CD8-positive, alpha-beta memory T cell (primary cell): ENCODE results near the gene GRIN3B. TPM values are rescaled to one million over a fixed set of nuclear protein-coding genes. Genes with fewer than 3 reads are reported as not detected.

Source experiments
- CTCF ChIA-PET: fragments of 350-600 bp; sonication (Branson Sonifier 250); formaldehyde crosslinking; loops from one replicate; lab custom pipeline; 2021; ENCODE audit warnings: antibody characterized with exemption; lab: Charles Lee
- POLR2A ChIA-PET: fragments of 350-600 bp; sonication (Branson Sonifier 250); formaldehyde crosslinking; loops from one replicate; lab custom pipeline; 2021; ENCODE audit warnings: antibody characterized with exemption; lab: Charles Lee
- DNase-seq, 5 donors: peaks; one replicate each; pipeline versions ENCODE4 v3.0.0 to v3.0.0-alpha.2; 2020 to 2022; ENCODE audit warnings: mixed read lengths in 1 of 5
- H3K27ac ChIP-seq: one replicate; pipeline ENCODE4 v1.7.0; 2013; ENCODE audit warnings: low read depth, mild to moderate bottlenecking, low read length, moderate library complexity
- H3K27me3 ChIP-seq: 2 replicates; pipeline ENCODE4 v1.7.0; 2013; ENCODE audit warnings: low read length, mild to moderate bottlenecking; ENCODE audit not compliant: insufficient read depth, poor library complexity, severe bottlenecking
- H3K36me3 ChIP-seq: 2 replicates; pipeline ENCODE4 v1.7.0; 2013; ENCODE audit warnings: mild to moderate bottlenecking, low read length, moderate library complexity; ENCODE audit not compliant: insufficient read depth
- H3K4me1 ChIP-seq: 2 replicates; pipeline ENCODE4 v1.7.0; 2013; ENCODE audit warnings: mild to moderate bottlenecking, low read length, moderate library complexity; ENCODE audit not compliant: insufficient read depth
- H3K4me3 ChIP-seq: 2 replicates; pipeline ENCODE4 v1.7.0; 2013; ENCODE audit warnings: mild to moderate bottlenecking, low read length
- H3K9me3 ChIP-seq: 2 replicates; pipeline ENCODE4 v1.7.0; 2013; ENCODE audit warnings: mild to moderate bottlenecking, low read length
- H3K27ac Mint-ChIP-seq, 8 donors: one replicate each; pipeline ENCODE4 v1.8.0; 2020 to 2021; ENCODE audit warnings: mixed read lengths in 8 of 8, mild to moderate bottlenecking in 6 of 8, inconsistent platforms in 3 of 8, moderate library complexity in 3 of 8
- H3K27me3 Mint-ChIP-seq, 2 donors: one replicate each; pipeline ENCODE4 v1.8.0; 2020 to 2021; ENCODE audit warnings: mixed read lengths in 2 of 2, mild to moderate bottlenecking in 1 of 2, moderate library complexity in 1 of 2
- H3K36me3 Mint-ChIP-seq, 3 donors: one replicate each; pipeline ENCODE4 v1.8.0; 2020 to 2021; ENCODE audit warnings: mixed read lengths in 3 of 3, inconsistent platforms in 1 of 3, mild to moderate bottlenecking in 1 of 3
- H3K4me1 Mint-ChIP-seq, 3 donors: one replicate each; pipeline ENCODE4 v1.8.0; 2020 to 2021; ENCODE audit warnings: mixed read lengths in 3 of 3, inconsistent platforms in 1 of 3, mild to moderate bottlenecking in 1 of 3
- H3K4me3 Mint-ChIP-seq, 7 donors: one replicate each; pipeline ENCODE4 v1.8.0; 2020 to 2021; ENCODE audit warnings: mixed read lengths in 7 of 7, mild to moderate bottlenecking in 6 of 7, moderate library complexity in 4 of 7, inconsistent platforms in 2 of 7
- H3K9me3 Mint-ChIP-seq, 5 donors: one replicate each; pipeline ENCODE4 v1.8.0; 2020 to 2022; ENCODE audit warnings: mixed read lengths in 5 of 5, mild to moderate bottlenecking in 3 of 5, moderate library complexity in 2 of 5, inconsistent platforms in 1 of 5
- polyA plus RNA-seq: library from polyadenylated mRNA; unstranded; fragments of 300-500 nt; fragmentation: Illumina TruSeq; gene quantifications from one replicate; pipeline ENCODE4 v1.2.3, GENCODE V29; 2021
- total RNA-seq, 2 experiments: library from RNA; stranded (reverse); gene quantifications; one replicate each; pipeline ENCODE4 v1.2.3, GENCODE V29; 2021

GRIN3B gene
- total and polyA plus RNA-seq, 3 experiments from 2014 or later, result not detected

DNA sequence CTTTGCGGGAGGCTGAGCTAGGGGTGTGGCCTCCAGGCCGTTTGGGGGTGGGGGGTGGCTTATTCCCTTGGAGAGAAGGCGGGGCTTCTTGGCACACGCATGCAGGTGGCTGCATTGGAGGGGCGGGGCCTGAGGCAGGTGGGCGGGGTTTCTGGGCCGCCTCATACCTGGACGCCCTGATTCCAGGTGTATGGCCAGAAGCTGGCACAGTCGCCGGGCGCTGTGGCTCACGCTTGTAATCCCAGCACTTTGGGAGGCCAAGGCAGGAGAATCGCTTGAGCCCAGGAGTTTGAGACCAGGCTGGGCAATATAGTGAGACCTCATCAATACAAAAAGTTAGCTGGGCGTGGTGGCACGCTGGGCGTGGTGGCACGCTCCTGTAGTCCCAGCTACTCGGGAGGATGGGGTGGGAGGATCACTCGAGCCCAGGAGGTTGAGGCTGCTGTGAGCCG is 47.5 kb downstream of the GRIN3B start:
- H3K27me3 ChIP-seq, result no peaks in the 10 kb centered on the region
- no peaks in the 10 kb centered on the region for H3K9me3 ChIP-seq
- peaks cover 2% of the 10 kb centered on the region for H3K4me1 ChIP-seq
- Mint-ChIP-seq H3K4me1 (peaks cover 9 to 13% (median 9%) of the 10 kb centered on the region in 3 donors), H3K27me3 (peaks cover 0 to 1% of the 10 kb centered on the region in 2 donors), H3K9me3 (no peaks in the 10 kb centered on the region), H3K27ac (peak overlapping the region in 1 of 8 donors; percentile 15), H3K4me3 (no peak overlapping the region), H3K36me3 (peaks cover 0 to 42% (median 2%) of the 10 kb centered on the region in 3 donors)
- ChIA-PET CTCF (interaction anchor here (1.0 to 1.9 kb wide), 8 partner anchors 10 to 147 kb away, joined by 3 to 9 read pairs (median 4); partner anchors contain the start of gene WDR18), POLR2A (interaction anchor here (0.5 to 0.7 kb wide), 4 partner anchors 23 to 184 kb away, joined by 3 to 8 read pairs (median 6); no protein-coding TSS in a partner anchor)
- no peak overlapping the region for H3K4me3 ChIP-seq
- H3K36me3 ChIP-seq, result peaks cover 7% of the 10 kb centered on the region
- H3K27ac ChIP-seq, result no peak overlapping the region
- no peak for DNase-seq

- no peaks in the 10 kb centered on the region for H3K4me1 ChIP-seq
- peaks cover 0 to 48% (median 2%) of the 10 kb centered on the region in 3 donors for H3K36me3 Mint-ChIP-seq
- peaks cover 9 to 17% (median 10%) of the 10 kb centered on the region in 3 donors for H3K4me1 Mint-ChIP-seq
- ChIA-PET CTCF (interaction anchor here (1.0 to 1.8 kb wide), 4 partner anchors 16 to 143 kb away, joined by 3 to 6 read pairs (median 4); no protein-coding TSS in a partner anchor), POLR2A (interaction anchor here (0.5 to 1.4 kb wide), 3 partner anchors 9 to 40 kb away, joined by 3 to 6 read pairs (median 3); partner anchors contain the start of gene ABCA7)
- no peak overlapping the region for H3K4me3 ChIP-seq
- DNase-seq, result no peak
- H3K27ac Mint-ChIP-seq, result no peak overlapping the region
- no peaks in the 10 kb centered on the region for H3K27me3 ChIP-seq
- H3K27me3 Mint-ChIP-seq, result peaks cover 0 to 1% of the 10 kb centered on the region in 2 donors
- H3K9me3 Mint-ChIP-seq, result no peaks in the 10 kb centered on the region
- H3K4me3 Mint-ChIP-seq, result no peak overlapping the region
- H3K9me3 ChIP-seq, result no peaks in the 10 kb centered on the region
- no peaks in the 10 kb centered on the region for H3K36me3 ChIP-seq
- no peak overlapping the region for H3K27ac ChIP-seq
These were observed 48.9 kb downstream of the GRIN3B start for GRCh38 chr19:1049106-1049505.

GRCh38 chr19:1049800-1050199 is 49.6 kb downstream of the GRIN3B start:
- H3K27ac ChIP-seq, result no peak overlapping the region
- Mint-ChIP-seq H3K27me3 (peaks cover 0 to 1% of the 10 kb centered on the region in 2 donors), H3K9me3 (no peaks in the 10 kb centered on the region), H3K27ac (peak overlapping the region in 2 of 8 donors; percentile 3 to 29), H3K4me3 (no peak overlapping the region), H3K4me1 (peaks cover 9 to 17% (median 10%) of the 10 kb centered on the region in 3 donors), H3K36me3 (peaks cover 0 to 49% (median 2%) of the 10 kb centered on the region in 3 donors)
- ChIA-PET CTCF (no interaction called here), POLR2A (no interaction called here)
- H3K27me3 ChIP-seq, result no peaks in the 10 kb centered on the region
- H3K36me3 ChIP-seq, result no peaks in the 10 kb centered on the region
- H3K4me3 ChIP-seq, result no peak overlapping the region
- no peaks in the 10 kb centered on the region for H3K4me1 ChIP-seq
- DNase-seq, result peak in 1 of 5 donors; percentile 48
- no peaks in the 10 kb centered on the region for H3K9me3 ChIP-seq

DNA sequence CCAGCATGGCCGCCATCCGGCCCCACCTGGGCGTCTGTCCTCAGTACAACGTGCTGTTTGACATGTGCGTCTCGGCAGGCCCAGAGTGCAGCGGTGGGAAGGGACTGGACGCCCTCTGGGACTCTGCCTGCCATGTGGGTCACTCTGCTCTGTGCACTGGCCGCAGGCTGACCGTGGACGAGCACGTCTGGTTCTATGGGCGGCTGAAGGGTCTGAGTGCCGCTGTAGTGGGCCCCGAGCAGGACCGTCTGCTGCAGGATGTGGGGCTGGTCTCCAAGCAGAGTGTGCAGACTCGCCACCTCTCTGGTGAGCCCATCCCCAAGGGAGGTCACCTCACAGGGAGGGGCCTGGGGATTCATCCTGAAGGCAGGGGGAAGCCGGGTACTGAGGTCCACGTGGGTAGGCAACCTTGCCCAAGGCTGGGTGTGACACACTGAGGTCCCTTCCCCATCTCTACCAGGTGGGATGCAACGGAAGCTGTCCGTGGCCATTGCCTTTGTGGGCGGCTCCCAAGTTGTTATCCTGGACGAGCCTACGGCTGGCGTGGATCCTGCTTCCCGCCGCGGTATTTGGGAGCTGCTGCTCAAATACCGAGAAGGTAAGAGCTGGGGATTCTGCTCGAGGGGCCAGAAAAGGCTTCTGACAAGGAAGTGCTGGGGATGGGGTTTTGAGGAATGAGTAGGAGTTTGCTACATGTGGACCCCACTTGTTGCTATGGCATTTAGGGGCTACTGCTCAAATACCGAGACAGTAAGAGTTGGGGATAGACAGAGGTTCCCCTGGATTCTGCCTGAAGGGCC is 51.0 kb downstream of the GRIN3B start:
- no peak for DNase-seq
- Histone ChIP-seq H3K9me3 (no peaks in the 10 kb centered on the region), H3K27me3 (no peaks in the 10 kb centered on the region), H3K36me3 (peaks cover under 1% of the 10 kb centered on the region), H3K4me1 (no peaks in the 10 kb centered on the region), H3K4me3 (no peak overlapping the region), H3K27ac (no peak overlapping the region)
- peaks cover 0 to 47% (median 0%) of the 10 kb centered on the region in 3 donors for H3K36me3 Mint-ChIP-seq
- POLR2A ChIA-PET, result no interaction called here
- H3K4me1 Mint-ChIP-seq, result peaks cover 5 to 13% (median 7%) of the 10 kb centered on the region in 3 donors
- no peaks in the 10 kb centered on the region for H3K27me3 Mint-ChIP-seq
- H3K9me3 Mint-ChIP-seq, result no peaks in the 10 kb centered on the region
- no peak overlapping the region for H3K4me3 Mint-ChIP-seq
- H3K27ac Mint-ChIP-seq, result peak overlapping the region in 6 of 8 donors; percentile 33 to 73 (median 51)
- CTCF ChIA-PET, result interaction anchor here (0.8 to 1.2 kb wide), 2 partner anchors 14 to 50 kb away, joined by 4 read pairs; no protein-coding TSS in a partner anchor

DNA sequence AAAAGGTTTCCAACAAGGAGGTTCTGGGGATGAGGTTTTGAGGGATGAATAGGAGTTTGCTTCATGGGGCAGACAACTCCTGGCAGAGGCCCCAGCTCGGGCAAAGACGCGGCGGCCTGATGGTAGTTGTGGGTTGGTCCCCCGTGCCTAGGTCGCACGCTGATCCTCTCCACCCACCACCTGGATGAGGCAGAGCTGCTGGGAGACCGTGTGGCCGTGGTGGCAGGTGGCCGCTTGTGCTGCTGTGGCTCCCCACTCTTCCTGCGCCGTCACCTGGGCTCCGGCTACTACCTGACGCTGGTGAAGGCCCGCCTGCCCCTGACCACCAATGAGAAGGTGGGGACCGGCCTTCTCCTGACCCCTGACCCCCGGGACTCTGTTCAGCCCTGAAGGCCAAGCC is 51.6 kb downstream of the GRIN3B start:
- no peaks in the 10 kb centered on the region for H3K27me3 ChIP-seq
- H3K36me3 ChIP-seq, result peaks cover 7% of the 10 kb centered on the region
- ChIA-PET CTCF (interaction anchor here (1.2 kb wide), 1 partner anchor 50 kb away, joined by 4 read pairs; no protein-coding TSS in a partner anchor), POLR2A (no interaction called here)
- H3K4me1 ChIP-seq, result no peaks in the 10 kb centered on the region
- H3K4me3 Mint-ChIP-seq, result no peak overlapping the region
- H3K27ac Mint-ChIP-seq, result peak overlapping the region in 6 of 8 donors; percentile 33 to 73 (median 51)
- H3K27me3 Mint-ChIP-seq, result no peaks in the 10 kb centered on the region
- no peak overlapping the region for H3K27ac ChIP-seq
- H3K9me3 Mint-ChIP-seq, result peaks cover 0 to 2% (median 0%) of the 10 kb centered on the region in 5 donors
- H3K4me3 ChIP-seq, result no peak overlapping the region
- peaks cover 0 to 51% (median 4%) of the 10 kb centered on the region in 3 donors for H3K36me3 Mint-ChIP-seq
- no peaks in the 10 kb centered on the region for H3K9me3 ChIP-seq
- no peak for DNase-seq
- peaks cover 10 to 17% (median 11%) of the 10 kb centered on the region in 3 donors for H3K4me1 Mint-ChIP-seq

GRCh38 chr19:1052349-1052975 is 52.2 kb downstream of the GRIN3B start:
- no peaks in the 10 kb centered on the region for H3K27me3 Mint-ChIP-seq
- Histone ChIP-seq H3K27ac (no peak overlapping the region), H3K4me3 (no peak overlapping the region), H3K36me3 (peaks cover 11% of the 10 kb centered on the region), H3K4me1 (peaks cover 5% of the 10 kb centered on the region), H3K27me3 (no peaks in the 10 kb centered on the region), H3K9me3 (no peaks in the 10 kb centered on the region)
- DNase-seq, result no peak
- no peak overlapping the region for H3K4me3 Mint-ChIP-seq
- peaks cover 0 to 4% (median 0%) of the 10 kb centered on the region in 5 donors for H3K9me3 Mint-ChIP-seq
- peak overlapping the region in 4 of 8 donors; percentile 29 to 76 (median 52) for H3K27ac Mint-ChIP-seq
- CTCF ChIA-PET, result interaction anchor here (0.9 kb wide), 1 partner anchor 61 kb away, joined by 3 read pairs; no protein-coding TSS in a partner anchor
- H3K36me3 Mint-ChIP-seq, result peaks cover 0 to 54% (median 4%) of the 10 kb centered on the region in 3 donors
- peaks cover 15 to 24% (median 18%) of the 10 kb centered on the region in 3 donors for H3K4me1 Mint-ChIP-seq
- POLR2A ChIA-PET, result no interaction called here

- peak overlapping the region in 3 of 8 donors; percentile 29 to 91 (median 54) for H3K27ac Mint-ChIP-seq
These were observed 53.2 kb downstream of the GRIN3B start for GRCh38 chr19:1053176-1054101.

More at GRCh38 chr19:1053176-1054101, 53.2 kb downstream of the GRIN3B start:
- Histone ChIP-seq H3K4me3 (no peak overlapping the region), H3K9me3 (no peaks in the 10 kb centered on the region), H3K27ac (no peak overlapping the region), H3K4me1 (peaks cover 15% of the 10 kb centered on the region), H3K27me3 (no peaks in the 10 kb centered on the region), H3K36me3 (peaks cover 11% of the 10 kb centered on the region)
- ChIA-PET CTCF (interaction anchor here (0.6 to 1.2 kb wide), 5 partner anchors 11 to 141 kb away, joined by 3 to 4 read pairs (median 3); no protein-coding TSS in a partner anchor), POLR2A (interaction anchor here (0.6 to 1.0 kb wide), 3 partner anchors 11 to 144 kb away, joined by 3 to 4 read pairs (median 3); no protein-coding TSS in a partner anchor)
- H3K36me3 Mint-ChIP-seq, result peaks cover 0 to 60% (median 4%) of the 10 kb centered on the region in 3 donors
- no peaks in the 10 kb centered on the region for H3K27me3 Mint-ChIP-seq
- no peak overlapping the region for H3K4me3 Mint-ChIP-seq
- H3K9me3 Mint-ChIP-seq, result peaks cover 0 to 4% (median 0%) of the 10 kb centered on the region in 5 donors
- no peak for DNase-seq
- peaks cover 25 to 34% (median 28%) of the 10 kb centered on the region in 3 donors for H3K4me1 Mint-ChIP-seq
